ENCODE measurements around the gene LYPD3. TPM values are rescaled to one million over a fixed set of nuclear protein-coding genes. Genes with fewer than 3 reads are reported as not detected.
A peak's percentile ranks its signal among the peaks of the same experiment; 100 is the strongest.

LYPD3 gene
- total and polyA plus RNA-seq, 2 donors (not counting 1 experiment from before 2014, with no cell fraction given) = 0.35 to 0.50 TPM

- Histone ChIP-seq H2AFZ (ENCODE audit: low read length) (peak overlapping the region; percentile 90), H3K4me1 (ENCODE audit: control insufficient read depth, extremely low read depth, insufficient read depth, low read length) (peaks cover 5% of the 10 kb centered on the region), H3K4me3 (replicated peaks in 1 of 4; ENCODE audit: control extremely low read depth in 1 of 4, insufficient read depth in 1 of 4, low read depth in 3 of 4, low read length in 4 of 4) (peak overlapping the region; percentile 86 to 96 (median 91)), H3K27me3 (ENCODE audit: control insufficient read depth, insufficient read depth, low read length) (no peaks in the 10 kb centered on the region), H3K79me2 (ENCODE audit: control insufficient read depth, insufficient read depth, low read length) (no peaks in the 10 kb centered on the region), H3K9me3 (ENCODE audit: control insufficient read depth, insufficient read depth, low read depth, low read length) (no peaks in the 10 kb centered on the region), H3K9ac (ENCODE audit: insufficient read depth, low read length) (peak overlapping the region; percentile 75), H4K20me1 (ENCODE audit: control insufficient read depth, extremely low read depth, insufficient read depth, low read length) (no peaks in the 10 kb centered on the region), H3K4me2 (ENCODE audit: extremely low read depth, insufficient read depth, low read length) (peak overlapping the region; percentile 99), H3K36me3 (ENCODE audit: control insufficient read depth, insufficient read depth, low read length) (peaks cover 2% of the 10 kb centered on the region), H3K27ac (ENCODE audit: insufficient read depth, low read length) (peak overlapping the region; percentile 80)
- TF ChIP-seq CTCF (conservative IDR thresholded peaks at IDR 0.05 in 1 of 2, IDR thresholded peaks at IDR 0.05 in 1 of 2; ENCODE audit: low read depth in 1 of 2, low read length in 2 of 2) = no peak
- no peak for TF ChIP-seq EZH2 (IDR thresholded peaks at IDR 0.05; ENCODE audit: low read length, missing control alignments)
- peak; percentile 80 to 87 for DNase-seq (ENCODE audit: low read depth in 2 of 2)
Observed at GRCh38 chr19:43503501-43504425, 38.4 kb upstream of the LYPD3 start.

- TF ChIP-seq CTCF (conservative IDR thresholded peaks at IDR 0.05 in 1 of 2, IDR thresholded peaks at IDR 0.05 in 1 of 2; ENCODE audit: low read depth in 1 of 2, low read length in 2 of 2) = no peak
- no peak for TF ChIP-seq EZH2 (IDR thresholded peaks at IDR 0.05; ENCODE audit: low read length, missing control alignments)
- peaks cover 2% of the 10 kb centered on the region for H3K36me3 ChIP-seq (ENCODE audit: control insufficient read depth, insufficient read depth, low read length)
- H3K4me2 ChIP-seq (ENCODE audit: extremely low read depth, insufficient read depth, low read length) = peak overlapping the region; percentile 99
- H3K4me3 ChIP-seq (replicated peaks in 1 of 4; ENCODE audit: control extremely low read depth in 1 of 4, insufficient read depth in 1 of 4, low read depth in 3 of 4, low read length in 4 of 4) = peak overlapping the region; percentile 86 to 96 (median 91)
- no peak overlapping the region for H3K27ac ChIP-seq (ENCODE audit: insufficient read depth, low read length)
- no peaks in the 10 kb centered on the region for H3K79me2 ChIP-seq (ENCODE audit: control insufficient read depth, insufficient read depth, low read length)
- H3K9ac ChIP-seq (ENCODE audit: insufficient read depth, low read length) = no peak overlapping the region
- H3K27me3 ChIP-seq (ENCODE audit: control insufficient read depth, insufficient read depth, low read length) = no peaks in the 10 kb centered on the region
- peaks cover 5% of the 10 kb centered on the region for H3K4me1 ChIP-seq (ENCODE audit: control insufficient read depth, extremely low read depth, insufficient read depth, low read length)
- no peaks in the 10 kb centered on the region for H4K20me1 ChIP-seq (ENCODE audit: control insufficient read depth, extremely low read depth, insufficient read depth, low read length)
- no peak for DNase-seq (ENCODE audit: low read depth in 2 of 2)
- no peak overlapping the region for H2AFZ ChIP-seq (ENCODE audit: low read length)
- H3K9me3 ChIP-seq (ENCODE audit: control insufficient read depth, insufficient read depth, low read depth, low read length) = no peaks in the 10 kb centered on the region
Observed at GRCh38 chr19:43502419-43502976, 37.1 kb upstream of the LYPD3 start.

GRCh38 chr19:43501661-43502418, 36.4 kb upstream of the LYPD3 start:
- peaks cover 5% of the 10 kb centered on the region for H3K4me1 ChIP-seq (ENCODE audit: control insufficient read depth, extremely low read depth, insufficient read depth, low read length)
- TF ChIP-seq CTCF (conservative IDR thresholded peaks at IDR 0.05 in 1 of 2, IDR thresholded peaks at IDR 0.05 in 1 of 2; ENCODE audit: low read depth in 1 of 2, low read length in 2 of 2) (no peak), EZH2 (IDR thresholded peaks at IDR 0.05; ENCODE audit: low read length, missing control alignments) (no peak)
- no peak overlapping the region for H3K4me2 ChIP-seq (ENCODE audit: extremely low read depth, insufficient read depth, low read length)
- no peaks in the 10 kb centered on the region for H3K79me2 ChIP-seq (ENCODE audit: control insufficient read depth, insufficient read depth, low read length)
- DNase-seq (ENCODE audit: low read depth in 2 of 2) = no peak
- no peak overlapping the region for H3K9ac ChIP-seq (ENCODE audit: insufficient read depth, low read length)
- no peaks in the 10 kb centered on the region for H3K9me3 ChIP-seq (ENCODE audit: control insufficient read depth, insufficient read depth, low read depth, low read length)
- H3K27me3 ChIP-seq (ENCODE audit: control insufficient read depth, insufficient read depth, low read length) = no peaks in the 10 kb centered on the region
- H3K36me3 ChIP-seq (ENCODE audit: control insufficient read depth, insufficient read depth, low read length) = peaks cover 5% of the 10 kb centered on the region
- no peak overlapping the region for H2AFZ ChIP-seq (ENCODE audit: low read length)
- H3K4me3 ChIP-seq (replicated peaks in 1 of 4; ENCODE audit: control extremely low read depth in 1 of 4, insufficient read depth in 1 of 4, low read depth in 3 of 4, low read length in 4 of 4) = peak overlapping the region in 1 of 4 experiments; percentile 94
- H4K20me1 ChIP-seq (ENCODE audit: control insufficient read depth, extremely low read depth, insufficient read depth, low read length) = no peaks in the 10 kb centered on the region
- no peak overlapping the region for H3K27ac ChIP-seq (ENCODE audit: insufficient read depth, low read length)

Data from fibroblast of lung (primary cell).